ENCODE measurements around the gene CYP4F22. TPM values are rescaled to one million over a fixed set of nuclear protein-coding genes. Genes with fewer than 3 reads are reported as not detected.

Gene CYP4F22
- total RNA-seq, 2 donors from 2014 or later = 0.58 to 0.73 TPM

DNA sequence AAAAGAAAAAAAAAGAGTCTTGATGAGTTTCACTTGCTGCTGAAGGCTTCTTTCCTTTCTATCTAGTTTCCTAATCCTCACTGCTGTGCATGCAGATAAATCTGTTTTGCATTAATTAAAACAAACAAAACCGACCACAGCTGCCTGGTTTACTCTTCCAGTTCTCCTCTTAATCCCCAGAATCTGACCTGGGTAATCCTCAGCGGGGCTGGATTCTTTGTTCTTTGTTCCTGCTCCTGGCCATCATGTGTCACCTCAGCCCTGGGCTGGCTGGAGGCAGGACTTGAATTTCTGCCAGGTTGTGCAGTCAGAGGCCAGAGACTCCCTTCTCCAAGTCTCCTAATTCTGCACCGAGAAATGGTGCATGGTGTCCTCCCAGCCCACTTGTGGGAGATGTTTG is 54.5 kb downstream of the CYP4F22 start:
- H3K4me3 Mint-ChIP-seq = no peak overlapping the region
- no peak for ATAC-seq (replicated peaks)
- no peaks in the 10 kb centered on the region for H3K36me3 Mint-ChIP-seq (ENCODE audit: low read depth)
- H3K27me3 Mint-ChIP-seq = peaks cover 10% of the 10 kb centered on the region
- H3K9me3 Mint-ChIP-seq = no peaks in the 10 kb centered on the region
- no peak overlapping the region for H3K27ac Mint-ChIP-seq
- no peaks in the 10 kb centered on the region for H3K4me1 Mint-ChIP-seq

DNA sequence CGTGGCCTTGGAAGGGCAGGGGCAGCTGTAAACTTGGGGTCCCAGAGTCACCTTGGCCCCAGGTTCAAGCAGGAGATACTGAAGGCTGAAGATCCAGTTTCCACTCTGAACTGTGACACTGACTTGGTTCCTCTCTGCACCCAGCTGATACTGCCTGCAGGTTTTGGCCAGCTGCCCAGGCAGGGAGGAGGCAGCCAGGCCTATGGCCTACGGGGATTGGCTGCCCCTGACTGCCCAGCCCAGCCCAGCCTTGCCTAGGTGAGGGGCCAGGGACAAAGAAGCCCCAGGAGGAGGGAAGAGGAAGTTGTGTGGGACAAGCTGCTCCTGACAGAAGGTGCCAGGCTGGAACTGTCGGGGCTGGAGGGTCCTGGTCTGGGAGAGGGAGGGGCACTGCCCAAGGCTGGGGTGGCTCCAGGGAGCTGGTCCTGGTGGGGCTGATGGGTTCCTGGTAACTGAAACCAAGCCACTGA is 55.0 kb downstream of the CYP4F22 start:
- no peak overlapping the region for H3K4me3 Mint-ChIP-seq
- no peaks in the 10 kb centered on the region for H3K36me3 Mint-ChIP-seq (ENCODE audit: low read depth)
- H3K27ac Mint-ChIP-seq = no peak overlapping the region
- H3K9me3 Mint-ChIP-seq = no peaks in the 10 kb centered on the region
- no peak for ATAC-seq (replicated peaks)
- H3K4me1 Mint-ChIP-seq = no peaks in the 10 kb centered on the region
- H3K27me3 Mint-ChIP-seq = peaks cover 13% of the 10 kb centered on the region

DNA sequence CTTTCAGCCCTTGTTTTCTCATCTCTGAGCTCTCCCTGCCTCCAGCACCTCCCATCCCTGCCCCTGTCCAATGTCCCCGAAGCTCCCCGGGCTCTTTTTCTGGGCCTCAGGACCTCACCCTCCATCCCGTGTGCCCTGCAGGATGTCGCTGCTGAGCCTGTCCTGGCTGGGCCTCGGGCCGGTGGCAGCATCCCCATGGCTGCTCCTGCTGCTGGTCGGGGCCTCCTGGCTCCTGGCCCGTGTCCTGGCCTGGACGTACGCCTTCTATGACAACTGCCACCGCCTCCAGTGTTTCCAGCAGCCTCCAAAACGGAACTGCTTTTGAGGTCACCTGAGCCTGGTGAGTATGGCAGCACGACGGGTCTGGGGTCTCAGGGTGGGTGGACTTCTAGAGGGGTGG is 55.6 kb downstream of the CYP4F22 start:
- ATAC-seq (replicated peaks) = no peak
- H3K4me3 Mint-ChIP-seq = no peak overlapping the region
- no peaks in the 10 kb centered on the region for H3K36me3 Mint-ChIP-seq (ENCODE audit: low read depth)
- H3K27me3 Mint-ChIP-seq = peaks cover 13% of the 10 kb centered on the region
- H3K27ac Mint-ChIP-seq = no peak overlapping the region
- no peaks in the 10 kb centered on the region for H3K4me1 Mint-ChIP-seq
- no peaks in the 10 kb centered on the region for H3K9me3 Mint-ChIP-seq

DNA sequence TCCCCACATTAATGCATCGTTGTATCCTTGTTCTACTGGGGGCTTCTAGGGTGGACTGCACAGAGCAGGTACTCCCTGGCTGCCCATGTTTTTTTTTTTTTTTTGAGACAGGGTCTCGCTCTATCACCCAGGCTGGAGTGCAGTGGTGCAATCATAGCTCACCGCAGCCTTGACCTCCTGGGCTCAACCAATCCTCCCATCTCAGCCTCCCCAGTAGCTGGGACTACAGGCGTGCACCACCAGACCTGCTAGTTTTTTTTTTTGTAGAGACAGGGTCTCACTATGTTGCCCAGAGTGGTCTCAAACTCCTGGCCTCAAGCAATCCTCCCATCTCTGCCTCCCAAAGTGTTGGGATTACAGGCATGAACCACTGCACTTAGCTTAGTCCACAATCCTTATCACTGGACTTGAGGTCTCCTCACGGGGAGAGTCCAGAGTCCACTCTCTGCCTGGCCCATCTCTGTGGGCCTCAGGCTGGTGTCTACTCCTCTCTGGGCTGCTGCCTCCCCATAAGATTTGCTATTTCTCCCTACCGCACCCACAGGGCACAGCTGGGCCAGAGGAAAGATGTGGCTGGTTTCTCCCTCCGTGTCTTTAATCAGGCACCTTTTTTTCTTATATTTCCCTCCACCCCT is 56.3 kb downstream of the CYP4F22 start:
- Mint-ChIP-seq H3K27me3 (peaks cover 19% of the 10 kb centered on the region), H3K4me3 (no peak overlapping the region), H3K4me1 (no peaks in the 10 kb centered on the region), H3K27ac (no peak overlapping the region), H3K9me3 (no peaks in the 10 kb centered on the region), H3K36me3 (ENCODE audit: low read depth) (no peaks in the 10 kb centered on the region)
- no peak for ATAC-seq (replicated peaks)

DNA sequence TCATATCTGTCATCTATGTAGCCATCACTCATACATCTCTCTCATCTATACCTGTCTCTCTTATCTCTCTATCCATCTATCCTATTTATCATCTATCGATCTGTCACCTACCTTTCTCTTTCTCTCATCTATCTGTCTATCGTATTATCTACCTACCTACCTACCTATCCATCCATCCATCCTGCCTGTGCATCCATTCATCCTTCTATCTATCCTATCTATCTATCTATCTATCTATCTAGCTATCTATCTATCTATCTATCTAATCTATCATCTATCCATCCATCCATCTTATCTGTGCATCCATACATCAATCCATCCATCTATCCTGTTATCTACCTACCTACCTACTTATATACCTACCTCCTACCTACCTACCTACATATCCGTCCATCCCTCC is 62.1 kb downstream of the CYP4F22 start:
- no peak for ATAC-seq (replicated peaks)
- Mint-ChIP-seq H3K9me3 (no peaks in the 10 kb centered on the region), H3K27ac (no peak overlapping the region), H3K27me3 (peaks cover 37% of the 10 kb centered on the region), H3K4me1 (no peaks in the 10 kb centered on the region), H3K36me3 (ENCODE audit: low read depth) (no peaks in the 10 kb centered on the region), H3K4me3 (no peak overlapping the region)

DNA sequence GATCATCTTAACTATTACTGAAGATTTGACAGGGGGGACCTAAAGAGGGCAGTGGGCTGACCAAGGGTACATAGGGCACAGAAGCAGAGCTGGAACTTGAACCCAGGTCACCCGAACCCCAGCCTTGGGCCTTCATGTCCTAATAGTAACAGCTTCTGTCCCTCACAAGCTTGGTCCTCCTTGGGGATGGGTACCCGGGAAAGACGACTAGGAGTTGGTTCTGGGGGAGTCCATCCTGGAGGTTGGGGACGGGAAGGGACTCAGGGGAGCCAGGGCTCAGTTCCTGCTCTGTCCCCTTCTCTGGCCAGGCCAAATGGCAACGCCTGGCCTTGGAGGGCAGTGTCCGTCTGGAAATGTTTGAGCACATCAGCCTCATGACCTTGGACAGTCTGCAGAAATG is 67.1 kb downstream of the CYP4F22 start:
- Mint-ChIP-seq H3K27me3 (peaks cover 24% of the 10 kb centered on the region), H3K27ac (no peak overlapping the region), H3K4me3 (no peak overlapping the region), H3K9me3 (no peaks in the 10 kb centered on the region), H3K4me1 (no peaks in the 10 kb centered on the region), H3K36me3 (ENCODE audit: low read depth) (no peaks in the 10 kb centered on the region)
- no peak for ATAC-seq (replicated peaks)

DNA sequence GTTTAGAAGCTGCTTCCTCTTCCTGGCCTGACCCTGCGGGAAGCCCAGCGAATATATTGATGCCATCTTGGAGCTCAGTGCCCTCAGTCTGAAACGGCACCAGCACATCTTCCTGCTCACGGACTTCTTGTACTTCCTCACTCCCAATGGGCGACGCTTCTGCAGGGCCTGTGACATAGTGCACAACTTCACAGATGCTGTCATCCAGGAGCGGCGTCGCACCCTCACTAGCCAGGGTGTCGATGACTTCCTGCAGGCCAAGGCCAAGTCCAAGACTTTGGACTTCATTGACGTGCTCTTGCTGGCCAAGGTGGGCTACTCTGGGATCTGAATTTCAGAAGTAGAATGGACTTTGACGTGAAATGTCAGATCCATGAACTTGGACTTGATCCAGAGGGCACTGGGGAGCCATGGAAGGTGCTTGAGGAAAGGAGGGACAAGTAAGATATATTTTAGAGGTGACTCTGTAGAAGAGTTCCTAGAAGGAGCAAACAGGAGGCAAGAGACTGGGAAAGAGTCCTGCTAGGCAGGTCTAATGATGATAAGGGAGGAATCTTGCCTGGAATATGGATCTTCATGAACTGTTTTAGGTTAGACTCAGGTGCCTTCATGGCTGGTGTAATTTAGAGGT is 68.3 kb downstream of the CYP4F22 start:
- Mint-ChIP-seq H3K27me3 (peaks cover 16% of the 10 kb centered on the region), H3K9me3 (no peaks in the 10 kb centered on the region), H3K4me1 (no peaks in the 10 kb centered on the region), H3K27ac (no peak overlapping the region), H3K4me3 (no peak overlapping the region), H3K36me3 (ENCODE audit: low read depth) (no peaks in the 10 kb centered on the region)
- no peak for ATAC-seq (replicated peaks)

DNA sequence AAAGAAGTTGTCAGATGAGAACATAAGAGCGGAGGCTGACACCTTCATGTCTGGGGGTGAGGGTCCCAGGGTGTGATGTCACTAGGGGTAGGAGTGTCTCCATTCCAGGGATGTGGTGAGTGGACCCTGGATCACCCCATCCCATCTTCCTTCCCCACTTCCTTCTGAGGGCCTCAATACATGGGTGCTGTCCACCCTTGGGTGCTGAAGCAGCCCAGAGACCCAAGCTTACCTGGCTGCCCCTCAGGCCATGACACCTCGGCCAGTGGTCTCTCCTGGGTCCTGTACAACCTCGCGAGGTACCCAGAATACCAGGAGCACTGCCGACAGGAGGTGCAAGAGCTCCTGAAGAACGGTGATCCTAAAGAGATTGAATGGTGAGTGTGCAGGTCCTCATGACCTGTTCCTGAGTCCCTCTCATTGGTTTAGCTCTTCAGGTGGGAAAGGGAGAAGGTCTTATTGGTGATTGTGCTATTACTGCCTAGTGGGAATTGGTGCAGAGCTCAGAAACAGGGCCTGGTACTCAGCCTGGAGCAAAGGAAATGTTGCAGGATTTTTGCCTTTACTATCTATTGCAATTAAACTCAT is 69.0 kb downstream of the CYP4F22 start:
- H3K4me1 Mint-ChIP-seq = no peaks in the 10 kb centered on the region
- peaks cover 16% of the 10 kb centered on the region for H3K27me3 Mint-ChIP-seq
- H3K4me3 Mint-ChIP-seq = no peak overlapping the region
- ATAC-seq (replicated peaks) = no peak
- H3K9me3 Mint-ChIP-seq = no peaks in the 10 kb centered on the region
- no peak overlapping the region for H3K27ac Mint-ChIP-seq
- no peaks in the 10 kb centered on the region for H3K36me3 Mint-ChIP-seq (ENCODE audit: low read depth)

DNA sequence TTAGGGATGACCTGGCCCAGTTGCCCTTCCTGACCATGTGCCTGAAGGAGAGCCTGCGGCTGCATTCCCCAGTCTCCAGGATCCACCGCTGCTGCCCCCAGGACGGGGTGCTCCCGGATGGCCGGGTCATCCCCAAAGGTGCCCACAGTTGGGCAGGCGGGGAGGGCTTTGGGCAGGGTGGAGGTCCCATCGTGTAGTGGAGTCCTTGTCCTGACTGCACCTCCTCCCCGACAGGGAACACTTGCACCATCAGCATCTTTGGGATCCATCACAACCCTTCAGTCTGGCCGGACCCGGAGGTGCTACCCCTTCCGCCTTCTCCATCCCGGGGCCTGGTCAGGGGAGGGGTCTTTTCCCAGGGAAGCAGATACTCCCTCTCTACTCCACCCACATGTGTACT is 75.0 kb downstream of the CYP4F22 start:
- no peaks in the 10 kb centered on the region for H3K36me3 Mint-ChIP-seq (ENCODE audit: low read depth)
- no peak overlapping the region for H3K27ac Mint-ChIP-seq
- no peaks in the 10 kb centered on the region for H3K9me3 Mint-ChIP-seq
- no peak for ATAC-seq (replicated peaks)
- H3K4me3 Mint-ChIP-seq = no peak overlapping the region
- no peaks in the 10 kb centered on the region for H3K4me1 Mint-ChIP-seq
- peaks cover 11% of the 10 kb centered on the region for H3K27me3 Mint-ChIP-seq

DNA sequence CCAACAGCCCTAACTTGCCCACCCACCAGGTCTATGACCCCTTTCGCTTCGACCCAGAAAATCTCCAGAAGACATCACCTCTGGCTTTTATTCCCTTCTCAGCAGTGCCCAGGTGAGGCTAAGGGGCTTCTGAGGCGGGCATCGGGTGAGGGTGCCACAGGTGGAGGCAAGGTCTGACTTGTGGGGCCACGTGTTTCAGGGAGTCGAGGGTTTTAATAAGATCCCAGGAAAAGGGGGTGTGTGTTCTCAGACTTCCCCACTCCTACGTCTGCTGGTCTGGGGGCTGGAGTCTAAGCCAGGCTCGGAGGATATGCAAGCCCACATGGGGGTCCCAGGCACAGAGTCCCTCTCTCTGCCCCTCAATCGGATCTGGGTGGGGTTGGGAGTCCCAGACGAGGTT is 75.8 kb downstream of the CYP4F22 start:
- peak overlapping the region; percentile 46 for H3K4me3 Mint-ChIP-seq
- H3K27ac Mint-ChIP-seq = no peak overlapping the region
- H3K27me3 Mint-ChIP-seq = peaks cover 12% of the 10 kb centered on the region
- H3K4me1 Mint-ChIP-seq = no peaks in the 10 kb centered on the region
- no peak for ATAC-seq (replicated peaks)
- no peaks in the 10 kb centered on the region for H3K36me3 Mint-ChIP-seq (ENCODE audit: low read depth)
- H3K9me3 Mint-ChIP-seq = no peaks in the 10 kb centered on the region

DNA sequence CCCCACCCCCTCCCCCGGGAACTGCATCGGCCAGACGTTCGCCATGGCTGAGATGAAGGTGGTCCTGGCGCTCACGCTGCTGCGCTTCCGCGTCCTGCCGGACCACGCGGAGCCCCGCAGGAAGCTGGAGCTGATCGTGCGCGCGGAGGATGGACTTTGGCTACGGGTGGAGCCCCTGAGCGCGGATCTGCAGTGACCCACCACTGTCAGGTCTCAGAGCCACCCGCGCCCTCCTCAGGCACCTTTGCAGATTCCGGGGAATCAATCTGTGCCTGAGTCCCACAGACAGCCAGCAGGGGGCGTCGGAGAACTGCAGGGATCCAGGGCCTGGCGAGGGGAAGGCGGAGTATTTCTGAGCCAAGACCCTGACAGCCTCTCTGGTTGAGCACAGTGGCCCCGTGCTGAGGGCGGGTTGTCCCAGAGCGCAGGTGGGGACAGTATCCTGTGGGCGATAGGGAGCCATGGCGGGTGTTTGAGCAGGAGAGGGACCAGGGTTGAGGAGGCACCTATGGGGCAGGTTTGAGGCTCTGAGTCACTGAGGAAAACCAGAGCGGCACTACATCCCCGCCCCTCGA is 76.3 kb downstream of the CYP4F22 start:
- H3K36me3 Mint-ChIP-seq (ENCODE audit: low read depth) = no peaks in the 10 kb centered on the region
- no peak overlapping the region for H3K27ac Mint-ChIP-seq
- H3K9me3 Mint-ChIP-seq = no peaks in the 10 kb centered on the region
- H3K4me3 Mint-ChIP-seq = peak overlapping the region; percentile 46
- H3K4me1 Mint-ChIP-seq = no peaks in the 10 kb centered on the region
- H3K27me3 Mint-ChIP-seq = peaks cover 14% of the 10 kb centered on the region
- ATAC-seq (replicated peaks) = peak; percentile 87

DNA sequence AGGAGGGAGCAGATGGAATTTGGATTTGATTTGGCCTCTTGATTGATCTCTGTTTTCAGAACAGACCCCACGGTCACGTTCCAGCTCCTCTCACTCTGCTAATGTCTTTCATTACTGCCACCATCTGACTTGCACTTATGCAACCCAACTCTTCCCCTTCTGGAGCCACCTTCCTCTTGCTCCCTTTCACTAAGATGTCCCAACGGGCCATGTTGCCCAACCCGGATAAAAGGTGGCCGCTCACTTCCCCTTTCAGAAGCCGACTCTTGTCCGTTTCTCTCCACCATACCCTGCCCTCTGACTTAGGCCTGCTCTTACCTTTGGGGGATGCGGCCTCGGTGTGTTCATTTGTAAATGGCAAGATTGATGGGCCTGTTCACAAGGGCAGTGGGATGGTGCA is 79.3 kb downstream of the CYP4F22 start:
- H3K27ac Mint-ChIP-seq = no peak overlapping the region
- no peaks in the 10 kb centered on the region for H3K9me3 Mint-ChIP-seq
- no peak for ATAC-seq (replicated peaks)
- H3K27me3 Mint-ChIP-seq = peaks cover 19% of the 10 kb centered on the region
- H3K4me1 Mint-ChIP-seq = no peaks in the 10 kb centered on the region
- no peak overlapping the region for H3K4me3 Mint-ChIP-seq
- no peaks in the 10 kb centered on the region for H3K36me3 Mint-ChIP-seq (ENCODE audit: low read depth)

DNA sequence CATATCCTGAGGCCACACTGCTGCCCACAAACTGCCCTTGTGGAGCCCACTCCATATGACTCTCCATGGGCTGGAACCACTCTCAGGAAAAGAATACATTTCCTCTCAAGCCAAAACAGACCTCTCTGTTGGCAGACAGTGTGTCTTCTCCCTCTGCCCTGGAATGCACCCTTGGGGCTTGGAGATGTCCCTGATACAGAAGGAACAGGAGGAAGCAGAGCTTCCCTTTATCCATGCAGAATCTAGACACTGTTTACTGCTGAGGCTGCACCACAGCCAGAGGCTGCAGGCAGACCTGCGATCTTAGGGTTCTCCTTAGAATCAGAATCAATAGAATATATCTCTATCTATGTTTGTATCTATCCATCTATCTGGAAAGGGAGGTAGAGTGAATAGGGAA is 79.9 kb downstream of the CYP4F22 start:
- Mint-ChIP-seq H3K36me3 (ENCODE audit: low read depth) (no peaks in the 10 kb centered on the region), H3K27ac (no peak overlapping the region), H3K9me3 (no peaks in the 10 kb centered on the region), H3K27me3 (peaks cover 19% of the 10 kb centered on the region), H3K4me3 (no peak overlapping the region), H3K4me1 (no peaks in the 10 kb centered on the region)
- ATAC-seq (replicated peaks) = no peak

DNA sequence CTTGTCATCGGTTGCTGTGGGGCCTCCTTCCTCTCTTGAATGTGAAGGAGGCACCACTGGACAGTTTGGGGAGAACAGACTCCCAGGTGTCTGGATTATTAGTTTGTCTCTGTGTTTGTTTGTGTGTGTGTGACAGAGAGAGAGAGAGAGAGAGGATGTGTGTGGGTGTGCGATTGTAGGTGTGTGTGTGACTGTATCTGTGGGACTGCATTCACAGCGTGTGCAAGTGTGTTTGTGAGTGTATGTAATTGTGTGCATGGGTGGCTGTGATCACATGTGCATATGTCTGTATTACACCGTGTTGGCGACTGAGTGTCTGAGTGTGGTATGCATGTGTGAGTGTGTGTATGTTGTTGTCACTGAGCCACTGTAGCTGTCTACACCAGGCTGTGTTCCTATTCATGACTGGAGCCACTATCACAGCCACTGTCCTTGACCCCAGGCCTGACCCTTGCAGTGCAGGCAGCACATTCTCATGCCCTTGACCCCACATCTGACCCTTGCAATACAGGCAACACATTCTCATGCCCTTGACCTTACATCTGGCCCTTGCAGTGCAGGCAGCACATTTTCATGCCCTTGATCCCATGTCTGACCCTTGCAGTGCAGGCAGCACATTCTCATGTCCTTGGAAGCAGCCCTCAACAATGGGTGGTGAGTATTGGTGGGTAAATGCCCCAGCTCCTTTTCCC is 81.6 kb downstream of the CYP4F22 start:
- no peak for ATAC-seq (replicated peaks)
- Mint-ChIP-seq H3K4me3 (no peak overlapping the region), H3K9me3 (no peaks in the 10 kb centered on the region), H3K27ac (no peak overlapping the region), H3K4me1 (no peaks in the 10 kb centered on the region), H3K27me3 (peaks cover 32% of the 10 kb centered on the region), H3K36me3 (ENCODE audit: low read depth) (no peaks in the 10 kb centered on the region)

Measured in activated T-helper 17 cell treated with anti-CD3 and anti-CD28 coated beads, Interleukin-2, amount 50 U/mL, for 72 hours (primary cell).